ENCODE results near the gene TIMM10B. TPM values are rescaled to one million over a fixed set of nuclear protein-coding genes. Genes with fewer than 3 reads are reported as not detected.

Gene TIMM10B
- 10 to 100 TPM; 29.0 to 39.3 (median 31.0) TPM for total RNA-seq (2021; fragmentation: NEBNext Ultra II Directional; extraction: Animal tissue kit (Norgen Biotek cat#: 25700))
- long read RNA-seq, transcript TIMM10B-201 (3 exons, 2,840 nt) = major isoform, 28 of 32 reads
- long read RNA-seq, partial matches to known transcripts = 1 of 32 reads
- long read RNA-seq, other reads (novel, unspliced or antisense) = 1 of 32 reads

- TF ChIP-seq CTCF (IDR thresholded peaks at IDR 0.05) = no peak
- Mint-ChIP-seq H3K27me3 (ENCODE audit: insufficient read depth) (peaks cover 5% of the 10 kb centered on the region; the same call in 1 of the 2 replicates), H3K4me3 (peak within 1 kb of the TSS; percentile 98), H3K4me1 (ENCODE audit: low read depth) (peaks cover 36% of the 10 kb centered on the region), H3K9me3 (no peaks in the 10 kb centered on the region), H3K27ac (peak within 1 kb of the TSS; percentile 98), H3K36me3 (ENCODE audit: low read depth) (peaks cover 53% of the 10 kb centered on the region)
- DNase-seq = peak; percentile 97
These were observed at the start of gene TIMM10B, which contains the start of gene ARFIP2 for GRCh38 chr11:6481012-6481923. TSS of gene TIMM10B (plus strand) at chr11:6481501. CDS start at chr11:6481517, 16 bp downstream. TSS of gene ARFIP2 (minus strand) at chr11:6481331. CDS start at chr11:6480421, 910 bp downstream.

DNA sequence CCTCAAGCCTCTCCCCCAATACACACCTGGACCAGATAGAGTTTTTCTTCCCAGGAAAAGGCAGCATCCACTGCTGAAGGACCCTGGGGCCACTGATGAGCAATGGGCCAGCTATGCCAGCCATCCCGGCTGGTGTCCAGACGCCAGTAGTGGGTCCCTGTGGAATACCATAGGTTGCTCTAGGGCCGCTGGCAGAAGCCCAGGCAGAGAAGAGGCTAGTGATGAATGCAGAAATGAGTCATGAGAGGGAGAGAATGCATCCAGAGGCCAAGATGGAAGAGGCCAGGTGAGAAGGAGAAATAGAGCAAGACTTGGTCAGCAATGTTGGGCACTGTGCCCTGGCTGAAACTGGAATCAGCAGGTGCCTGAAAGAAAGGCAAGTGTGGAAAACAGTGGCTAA lies 49.4 kb upstream of the TIMM10B start:
- Mint-ChIP-seq H3K4me1 (ENCODE audit: low read depth) (peaks cover 25% of the 10 kb centered on the region), H3K27ac (no peak overlapping the region), H3K27me3 (ENCODE audit: insufficient read depth) (peaks cover 7% of the 10 kb centered on the region), H3K36me3 (ENCODE audit: low read depth) (no peaks in the 10 kb centered on the region), H3K9me3 (no peaks in the 10 kb centered on the region), H3K4me3 (no peak overlapping the region)
- peak; percentile 84 for DNase-seq
- TF ChIP-seq CTCF (IDR thresholded peaks at IDR 0.05) = no peak

DNA sequence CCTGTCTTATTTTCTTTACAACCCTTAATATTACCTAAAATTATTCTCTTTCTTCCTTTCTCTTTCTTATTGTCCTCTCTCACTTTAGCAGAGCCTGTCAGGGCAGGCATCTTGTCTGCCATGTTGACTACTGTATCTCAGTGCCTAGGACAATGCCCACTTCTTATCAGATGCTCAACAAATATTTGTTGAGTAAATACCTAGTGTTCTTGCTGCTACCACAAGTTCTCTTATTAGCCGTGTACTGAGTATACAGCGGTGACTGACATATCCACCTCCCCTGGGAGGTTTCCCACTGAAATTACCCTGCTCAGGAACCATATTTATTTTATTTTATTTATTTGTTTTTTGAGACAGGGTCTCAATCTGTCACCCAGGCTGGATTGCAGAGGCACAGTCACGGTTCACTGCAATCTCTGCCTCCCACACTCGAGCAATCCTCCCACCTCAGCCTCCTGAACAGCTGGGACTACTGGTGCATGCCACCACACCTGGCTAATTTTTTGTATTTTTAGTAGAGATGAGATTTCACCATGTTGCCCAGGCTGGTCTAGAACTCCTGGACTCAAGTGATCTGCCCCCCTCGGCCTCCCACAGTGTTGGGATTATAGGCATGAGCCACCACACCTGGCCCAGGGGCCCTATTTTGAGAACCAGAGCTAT lies 47.2 kb upstream of the TIMM10B start:
- no peaks in the 10 kb centered on the region for H3K9me3 Mint-ChIP-seq
- no peak overlapping the region for H3K27ac Mint-ChIP-seq
- H3K27me3 Mint-ChIP-seq (ENCODE audit: insufficient read depth) = peaks cover 5% of the 10 kb centered on the region

GRCh38 chr11:6437423-6437822 lies 43.9 kb upstream of the TIMM10B start:
- no peaks in the 10 kb centered on the region for H3K36me3 Mint-ChIP-seq (ENCODE audit: low read depth)
- no peak for DNase-seq
- H3K27ac Mint-ChIP-seq = no peak overlapping the region
- peaks cover 3% of the 10 kb centered on the region for H3K27me3 Mint-ChIP-seq (ENCODE audit: insufficient read depth)
- no peak for TF ChIP-seq CTCF (IDR thresholded peaks at IDR 0.05)
- peaks cover 8% of the 10 kb centered on the region for H3K4me1 Mint-ChIP-seq (ENCODE audit: low read depth)
- no peak overlapping the region for H3K4me3 Mint-ChIP-seq
- H3K9me3 Mint-ChIP-seq = no peaks in the 10 kb centered on the region

More for the DNA sequence above, 47.2 kb upstream of the TIMM10B start:
- peaks cover 25% of the 10 kb centered on the region for H3K4me1 Mint-ChIP-seq (ENCODE audit: low read depth)
- TF ChIP-seq CTCF (IDR thresholded peaks at IDR 0.05) = no peak
- H3K4me3 Mint-ChIP-seq = no peak overlapping the region
- DNase-seq = no peak
- no peaks in the 10 kb centered on the region for H3K36me3 Mint-ChIP-seq (ENCODE audit: low read depth)

- TF ChIP-seq CTCF (IDR thresholded peaks at IDR 0.05) = no peak
- no peak for DNase-seq
- Mint-ChIP-seq H3K27me3 (ENCODE audit: insufficient read depth) (peaks cover 3% of the 10 kb centered on the region), H3K36me3 (ENCODE audit: low read depth) (no peaks in the 10 kb centered on the region), H3K4me3 (no peak overlapping the region), H3K27ac (no peak overlapping the region), H3K9me3 (no peaks in the 10 kb centered on the region), H3K4me1 (ENCODE audit: low read depth) (peaks cover 2% of the 10 kb centered on the region)
These were observed 43.3 kb upstream of the TIMM10B start for GRCh38 chr11:6437993-6438392.

Data from HFFc6 (cell line).